HEK293T (cell line): ENCODE measurements around the gene MRPS23.

ENCODE experiments used
- FOXA1 ChIP-seq: fragments of 450-650 bp; IDR thresholded peaks from 2 replicates; pipeline ENCODE4 v1.6.1; 2016; ENCODE audit warnings: mild to moderate bottlenecking
- L3MBTL2 ChIP-seq: fragments of 450-650 bp; conservative IDR thresholded peaks from 2 replicates; pipeline ENCODE4 v1.6.1; 2016; ENCODE audit warnings: mild to moderate bottlenecking

DNA sequence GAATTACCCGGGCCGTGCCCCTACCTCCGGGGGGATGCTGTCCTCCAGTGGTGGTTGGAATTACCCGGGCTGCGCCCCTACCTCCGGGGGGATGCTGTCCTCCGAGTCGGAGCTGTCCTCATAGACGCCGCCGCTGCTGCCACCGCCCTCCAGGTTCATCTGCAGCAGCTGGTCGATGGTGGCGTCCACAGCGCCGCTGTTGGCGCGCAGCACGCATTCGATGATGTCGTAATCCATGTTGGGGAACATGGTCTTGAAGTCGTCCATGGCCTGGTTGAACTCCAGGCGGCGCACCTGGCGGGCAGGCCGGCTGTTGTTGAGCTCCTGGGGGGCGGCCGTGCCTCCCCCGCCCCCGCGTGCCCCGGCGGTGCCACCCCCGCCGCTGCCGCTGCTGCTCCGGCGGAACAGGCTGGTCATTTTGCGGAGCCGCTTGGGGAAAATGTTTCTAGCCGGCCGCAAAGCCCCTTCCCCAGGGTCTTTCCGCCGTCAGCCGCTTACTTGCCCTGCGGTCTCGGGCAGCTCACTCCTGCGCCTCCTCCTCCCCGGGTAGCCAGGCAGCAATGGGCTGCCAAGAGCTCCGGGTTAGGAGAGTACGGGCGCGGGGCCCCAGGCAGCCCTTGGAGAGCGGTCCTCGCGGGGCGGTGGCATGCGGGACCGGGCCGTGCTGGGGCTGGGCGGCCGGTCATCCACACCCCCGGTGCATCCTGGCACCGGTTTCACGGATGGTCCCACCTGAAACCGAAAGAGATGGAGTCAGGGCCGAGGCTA lies 35.5 kb upstream of the MRPS23 start:
- TF ChIP-seq L3MBTL2 (no peak), FOXA1 (no peak)
